ENCODE data around the gene PGM3. TPM values are rescaled to one million over a fixed set of nuclear protein-coding genes. Genes with fewer than 3 reads are reported as not detected.

PGM3 gene
- total and polyA plus RNA-seq, 2 of the 4 experiments (the other 2 are of a cell fraction) = 68.4 to 336 TPM

GRCh38 chr6:83188501-83188900 is 4.6 kb downstream of the PGM3 start:
- Histone ChIP-seq H2AK5ac (ENCODE audit: low read depth, low read length) (no peak overlapping the region), H3K36me3 (ENCODE audit: control insufficient read depth, insufficient read depth, low read length) (peaks cover 22% of the 10 kb centered on the region), H4K91ac (ENCODE audit: insufficient read depth, low read depth, low read length) (no peak overlapping the region), H2BK15ac (ENCODE audit: low read depth, low read length) (no peak overlapping the region), H3K27ac (ENCODE audit: insufficient read depth, low read length) (no peak overlapping the region), H3K79me1 (ENCODE audit: low read depth in 1 of 2, low read length in 2 of 2) (peaks cover 17 to 58% of the 10 kb centered on the region in 2 experiments), H3K9me3 (ENCODE audit: control insufficient read depth, insufficient read depth, low read length) (no peaks in the 10 kb centered on the region), H3K9ac (ENCODE audit: low read depth, low read length) (no peak overlapping the region), H4K8ac (ENCODE audit: low read depth in 2 of 2, low read length in 2 of 2) (no peak overlapping the region), H3K14ac (replicated peaks; ENCODE audit: low read depth, low read length) (no peak overlapping the region), H3K4me2 (ENCODE audit: low read depth, low read length) (no peak overlapping the region), H3K4me1 (ENCODE audit: control insufficient read depth, insufficient read depth, low read length) (peaks cover 7% of the 10 kb centered on the region), H3K4ac (ENCODE audit: low read depth, low read length) (no peak overlapping the region), H2AK9ac (replicated peaks; ENCODE audit: low read depth, low read length, poor library complexity) (no peak overlapping the region), H3K27me3 (ENCODE audit: control insufficient read depth, insufficient read depth, low read length) (no peaks in the 10 kb centered on the region), H3K56ac (ENCODE audit: extremely low read depth, insufficient read depth, low read length) (no peak overlapping the region), H3K4me3 (ENCODE audit: insufficient read depth, low read depth, low read length) (no peak overlapping the region), H2BK20ac (ENCODE audit: low read depth, low read length) (no peak overlapping the region), H3K9me1 (ENCODE audit: insufficient read depth, low read length) (peaks cover 12% of the 10 kb centered on the region; the same call in 1 of the 2 replicates), H2BK120ac (ENCODE audit: low read depth, low read length) (no peak overlapping the region), H4K5ac (ENCODE audit: low read depth, low read length) (no peak overlapping the region), H3K18ac (ENCODE audit: low read depth, low read length) (no peak overlapping the region), H2BK5ac (ENCODE audit: low read depth, low read length, poor library complexity, severe bottlenecking) (no peak overlapping the region), H3K23ac (ENCODE audit: low read depth, low read length) (no peak overlapping the region), H2AFZ (replicated peaks; ENCODE audit: low read length, poor library complexity) (no peak overlapping the region), H4K20me1 (ENCODE audit: insufficient read depth, low read length) (peaks cover 43% of the 10 kb centered on the region)
- intact Hi-C loops (cut with micrococcal nuclease) = no loop called here
- 83% methylated on average over 1 of the region's 3 CpGs; no CpG with 5 or more reads in 1 of the 2 experiments for WGBS, 2 experiments (ENCODE audit: extremely low coverage in 2 of 2, insufficient read length in 1 of 2)
- ChIA-PET POLR2A (ENCODE audit: unreplicated experiment) (no interaction called here), CTCF (interaction anchor here (1.1 to 1.2 kb wide), 2 partner anchors 26 to 31 kb away, joined by 3 read pairs; no protein-coding TSS in a partner anchor)
- no peak for TF ChIP-seq RAD21 (IDR thresholded peaks at IDR 0.05; ENCODE audit: low read length)
- TF ChIP-seq, protein P1, sequence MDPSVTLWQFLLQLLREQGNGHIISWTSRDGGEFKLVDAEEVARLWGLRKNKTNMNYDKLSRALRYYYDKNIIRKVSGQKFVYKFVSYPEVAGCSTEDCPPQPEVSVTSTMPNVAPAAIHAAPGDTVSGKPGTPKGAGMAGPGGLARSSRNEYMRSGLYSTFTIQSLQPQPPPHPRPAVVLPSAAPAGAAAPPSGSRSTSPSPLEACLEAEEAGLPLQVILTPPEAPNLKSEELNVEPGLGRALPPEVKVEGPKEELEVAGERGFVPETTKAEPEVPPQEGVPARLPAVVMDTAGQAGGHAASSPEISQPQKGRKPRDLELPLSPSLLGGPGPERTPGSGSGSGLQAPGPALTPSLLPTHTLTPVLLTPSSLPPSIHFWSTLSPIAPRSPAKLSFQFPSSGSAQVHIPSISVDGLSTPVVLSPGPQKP (IDR thresholded peaks at IDR 0.05; ENCODE audit: borderline replicate concordance, low read depth, low read length) = no peak
- TF ChIP-seq, protein P2, sequence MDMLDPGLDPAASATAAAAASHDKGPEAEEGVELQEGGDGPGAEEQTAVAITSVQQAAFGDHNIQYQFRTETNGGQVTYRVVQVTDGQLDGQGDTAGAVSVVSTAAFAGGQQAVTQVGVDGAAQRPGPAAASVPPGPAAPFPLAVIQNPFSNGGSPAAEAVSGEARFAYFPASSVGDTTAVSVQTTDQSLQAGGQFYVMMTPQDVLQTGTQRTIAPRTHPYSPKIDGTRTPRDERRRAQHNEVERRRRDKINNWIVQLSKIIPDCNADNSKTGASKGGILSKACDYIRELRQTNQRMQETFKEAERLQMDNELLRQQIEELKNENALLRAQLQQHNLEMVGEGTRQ (IDR thresholded peaks at IDR 0.05; ENCODE audit: low read depth, low read length) = no peak
- no peak for TF ChIP-seq FOS (IDR thresholded peaks at IDR 0.05; ENCODE audit: low read depth, low read length)
- no peak for TF ChIP-seq SMC3 (IDR thresholded peaks at IDR 0.05; ENCODE audit: low read depth, low read length)
- no peak for TF ChIP-seq CHD1 (IDR thresholded peaks at IDR 0.05; ENCODE audit: low read depth, low read length)
- in situ Hi-C loops (cut with MboI; ENCODE audit: low sequenced_read_pairs) = no loop called here
- DNase-seq = no peak
- BruUV-seq (replicated peaks) = no TSS peak
- dilution Hi-C loops (cut with HindIII; ENCODE audit: low sequenced_read_pairs, unreplicated experiment) = no loop called here
- ATAC-seq (ENCODE audit: low read depth) = no peak
